DMS53 (cell line): Measurements from ENCODE around the gene HOXB2.

ENCODE experiments used
- DNase-seq: peaks from one replicate; lab custom pipeline; 2025; lab: John Stamatoyannopoulos, UW

HOXB2 gene

DNA sequence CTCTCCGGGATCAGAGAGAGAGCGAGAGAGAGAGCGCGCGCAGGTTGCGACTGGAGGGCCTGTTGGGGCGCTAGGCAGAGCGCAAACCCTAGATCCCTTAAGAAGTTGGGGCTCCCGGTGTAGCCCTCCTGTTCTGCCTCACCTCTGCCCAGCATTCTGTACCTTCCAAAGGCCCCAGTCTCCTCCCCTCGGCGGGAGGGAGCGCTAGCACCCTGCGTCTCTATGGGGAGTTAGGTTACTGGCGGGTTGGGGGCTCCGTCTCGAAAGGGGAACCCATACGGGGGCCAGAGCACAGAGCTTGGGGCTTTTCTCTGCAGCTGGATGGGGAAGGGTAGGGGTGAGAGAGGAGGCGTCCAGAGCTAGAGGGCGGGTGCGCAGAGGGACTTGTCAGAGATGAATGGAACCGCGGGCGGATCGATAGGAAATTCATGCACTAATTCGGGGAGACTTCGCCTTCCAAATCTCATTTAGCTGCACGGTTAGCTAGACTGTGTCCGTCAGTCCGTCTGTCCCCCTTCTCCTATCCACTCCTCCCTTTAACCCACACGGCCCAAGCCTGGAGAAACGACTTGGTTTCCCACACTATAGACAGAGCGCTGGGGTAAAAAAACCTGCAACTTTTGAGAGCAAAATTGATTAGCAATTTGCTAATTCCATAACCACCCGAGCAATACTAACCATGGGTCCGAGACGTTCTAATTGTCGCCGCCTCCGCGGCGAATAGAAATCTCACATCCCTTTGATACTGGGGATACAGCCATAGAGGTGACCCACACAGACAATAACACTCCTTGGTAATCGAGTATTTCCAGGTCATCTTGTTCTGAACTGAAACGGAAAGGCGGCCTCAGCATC lies 33.9 kb upstream of the HOXB2 start:
- no peak for DNase-seq

DNA sequence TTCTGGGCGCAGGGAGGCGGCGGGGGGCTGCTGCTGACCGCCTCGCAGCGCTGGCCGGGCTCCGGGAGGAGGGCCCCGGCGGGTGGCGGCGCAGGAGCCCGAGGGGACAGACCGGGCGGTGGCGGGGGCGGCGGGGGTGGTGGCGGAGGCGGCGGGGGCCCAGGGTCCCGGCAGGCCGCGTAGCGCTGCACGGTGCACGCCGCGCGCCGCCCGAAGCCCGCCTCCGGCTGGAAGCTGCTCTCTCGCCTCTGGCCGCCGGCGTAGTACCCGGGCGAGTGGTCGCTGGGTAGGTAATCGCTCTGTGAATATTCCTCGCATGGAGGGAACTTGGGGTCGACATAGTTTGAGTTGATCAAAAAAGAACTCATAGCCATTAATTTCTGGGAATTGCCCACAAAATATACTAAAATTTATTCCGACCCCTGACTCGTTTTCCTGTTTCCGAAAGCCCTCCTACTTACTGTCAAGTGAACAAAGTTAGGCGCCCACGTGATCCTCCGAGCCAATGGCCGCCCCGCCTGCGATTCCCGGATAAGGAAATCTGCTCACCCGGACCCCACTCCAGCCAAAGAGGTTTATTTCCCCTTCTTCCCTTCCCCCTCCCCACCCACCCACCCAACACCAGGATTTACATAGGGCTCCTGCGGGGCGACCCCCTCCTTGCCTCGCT lies 33.2 kb upstream of the HOXB2 start, which contains the start of gene HOXB4:
Gene HOXB4, minus strand, starts transcription at position 405 of the 670 bp plus-strand sequence. Its CDS starts 31 bp downstream, at position 374.
- no peak for DNase-seq

DNA sequence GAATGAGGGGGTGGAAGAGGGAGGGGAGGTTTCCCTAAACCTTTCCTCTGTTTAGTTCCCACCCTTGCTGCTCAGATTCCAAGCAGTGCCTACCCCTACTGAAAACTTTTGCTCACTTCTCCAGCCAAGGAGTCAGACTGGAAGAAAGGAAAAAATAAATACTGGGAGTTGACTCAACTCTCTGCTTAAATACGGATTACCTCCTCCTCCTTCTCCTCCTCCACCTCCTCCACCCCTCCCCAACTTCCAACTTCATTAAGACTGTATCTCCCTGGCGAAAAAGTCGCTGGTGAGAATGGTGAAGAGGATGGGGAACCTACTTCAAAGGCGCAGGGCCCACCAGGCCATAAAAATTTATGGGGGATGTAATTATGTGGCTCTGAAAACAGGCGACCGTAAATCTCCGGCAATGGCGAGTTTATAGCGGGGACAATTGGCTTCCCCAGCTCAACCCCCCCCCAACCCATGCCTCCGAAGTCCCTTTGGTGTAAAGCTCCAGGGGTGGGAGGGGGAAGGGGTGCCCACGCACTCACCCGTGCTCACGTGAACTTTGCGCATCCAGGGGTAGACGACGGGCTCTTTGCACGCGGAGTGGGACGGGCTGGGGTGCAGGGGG lies 32.5 kb upstream of the HOXB2 start:
- DNase-seq = no peak

DNA sequence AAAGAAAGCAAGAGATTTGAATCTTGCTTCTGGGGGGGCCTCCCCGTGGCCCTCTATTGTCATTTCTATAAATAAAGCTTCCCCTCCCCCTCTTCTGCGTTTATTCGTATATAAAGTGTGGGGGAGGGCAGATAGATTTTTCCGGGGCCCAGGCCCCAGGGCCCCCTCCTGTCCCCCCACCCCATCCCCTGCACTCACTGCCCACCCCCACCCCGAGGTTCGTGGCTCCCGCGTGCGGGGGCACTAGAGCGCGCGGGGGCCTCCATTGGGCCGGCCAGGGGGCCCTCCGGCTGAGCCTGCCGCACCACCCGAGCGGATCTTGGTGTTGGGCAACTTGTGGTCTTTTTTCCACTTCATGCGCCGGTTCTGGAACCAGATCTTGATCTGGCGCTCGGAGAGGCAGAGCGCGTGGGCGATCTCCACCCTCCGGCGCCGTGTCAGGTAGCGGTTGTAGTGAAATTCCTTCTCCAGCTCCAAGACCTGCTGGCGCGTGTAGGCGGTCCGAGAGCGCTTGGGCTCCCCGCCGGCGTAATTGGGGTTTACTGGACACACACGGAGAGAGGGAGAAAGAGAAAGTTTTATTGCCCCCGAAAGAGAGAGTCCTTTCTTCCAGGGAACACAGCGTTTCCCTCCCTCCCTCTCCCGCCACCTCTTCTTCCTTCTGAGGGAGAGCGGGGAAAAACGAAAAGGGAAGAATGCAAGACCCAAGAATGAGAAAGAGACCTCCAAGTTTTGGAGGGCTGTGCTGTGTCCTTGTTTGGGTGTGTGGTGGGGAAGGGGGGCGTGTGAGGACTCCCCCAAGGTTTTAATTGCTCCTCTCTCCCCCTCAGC lies 31.8 kb upstream of the HOXB2 start:
- no peak for DNase-seq

DNA sequence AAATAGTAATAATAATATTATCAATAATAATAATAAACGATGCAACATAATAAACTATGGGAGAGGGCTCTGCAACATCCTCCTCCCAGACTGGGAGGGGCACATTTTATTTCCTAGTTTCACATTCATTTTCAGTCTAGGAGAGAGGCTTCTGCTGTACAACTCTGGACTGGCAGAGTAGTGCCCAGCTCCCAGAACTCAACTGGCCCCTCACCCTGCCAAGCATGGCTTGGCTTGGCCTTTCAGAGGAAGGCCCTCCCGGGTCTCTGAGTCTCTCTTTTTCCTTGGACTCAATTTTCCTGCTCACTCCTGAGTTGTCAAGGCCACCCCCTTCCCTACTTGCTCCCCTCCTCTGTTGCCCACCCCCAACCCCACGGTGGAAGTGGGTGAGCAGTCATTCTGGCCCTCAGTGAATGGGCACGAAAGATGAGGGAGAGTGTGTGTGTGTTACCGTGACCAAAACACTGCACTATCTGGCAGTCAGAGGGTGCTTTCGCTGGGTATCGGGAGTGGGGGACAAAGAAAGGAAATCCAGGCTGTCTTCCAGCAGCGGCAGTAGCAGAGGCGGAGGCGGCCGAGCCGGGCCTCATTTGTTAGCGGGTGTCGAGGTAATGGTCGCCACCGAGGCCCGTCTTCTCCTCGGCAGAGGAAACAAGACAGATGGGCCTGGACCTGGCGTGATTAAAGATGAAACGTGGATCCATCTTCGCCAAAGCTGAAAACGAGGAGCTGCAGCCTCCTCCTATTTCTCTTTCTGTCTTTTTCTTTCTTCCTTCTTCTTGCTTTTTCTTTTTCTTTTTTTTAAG lies 31.0 kb upstream of the HOXB2 start:
- DNase-seq = no peak

DNA sequence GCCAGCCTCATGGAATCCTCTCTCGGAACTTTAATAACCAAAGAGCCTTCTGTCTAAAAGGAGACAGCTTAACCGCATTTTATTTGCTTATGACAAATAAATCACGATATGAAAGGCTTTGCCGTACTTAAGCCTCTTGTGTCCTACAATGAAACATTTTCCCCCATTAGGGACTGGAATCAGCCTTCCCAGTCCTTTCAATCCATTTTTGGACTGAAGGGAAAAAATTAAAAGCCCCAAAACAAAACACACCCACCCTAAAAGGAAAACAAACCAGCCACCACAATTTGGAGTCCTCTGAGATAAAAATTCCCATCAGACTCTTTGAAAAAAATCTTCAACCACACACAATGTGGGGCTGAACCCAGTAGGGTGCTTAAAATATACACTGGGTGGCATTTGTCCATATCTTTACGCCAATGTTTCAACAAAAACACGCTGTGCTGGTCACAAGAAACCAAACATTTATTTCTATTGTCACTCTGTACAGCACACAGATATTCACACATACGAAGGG lies 30.2 kb upstream of the HOXB2 start:
- DNase-seq = no peak

DNA sequence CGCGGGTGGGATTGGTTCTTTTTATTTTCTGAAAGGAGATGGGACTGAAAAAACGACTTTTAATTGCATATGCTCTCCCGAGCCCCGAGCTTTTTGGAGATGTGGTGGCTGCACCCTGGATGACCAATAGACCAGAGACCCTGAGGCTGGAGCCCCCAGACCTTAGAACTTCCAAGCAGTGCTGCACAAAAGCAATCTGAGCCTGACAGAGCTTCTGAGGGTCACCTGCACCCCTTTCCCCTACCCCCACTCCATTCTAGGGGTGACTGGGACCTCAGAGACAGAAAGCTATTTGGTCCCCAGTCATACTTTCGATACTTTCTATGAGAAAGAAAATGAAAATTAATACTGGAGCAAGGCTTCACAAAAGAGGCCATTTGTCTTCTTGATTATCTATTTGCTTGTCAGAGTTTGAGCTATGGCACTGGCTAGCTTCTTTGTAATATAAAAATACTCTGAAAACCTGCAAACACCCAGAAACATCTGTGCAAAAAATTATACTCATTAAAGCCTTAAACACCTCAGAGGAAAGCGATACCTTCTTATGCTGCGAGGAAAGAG lies 29.7 kb upstream of the HOXB2 start:
- DNase-seq = no peak

DNA sequence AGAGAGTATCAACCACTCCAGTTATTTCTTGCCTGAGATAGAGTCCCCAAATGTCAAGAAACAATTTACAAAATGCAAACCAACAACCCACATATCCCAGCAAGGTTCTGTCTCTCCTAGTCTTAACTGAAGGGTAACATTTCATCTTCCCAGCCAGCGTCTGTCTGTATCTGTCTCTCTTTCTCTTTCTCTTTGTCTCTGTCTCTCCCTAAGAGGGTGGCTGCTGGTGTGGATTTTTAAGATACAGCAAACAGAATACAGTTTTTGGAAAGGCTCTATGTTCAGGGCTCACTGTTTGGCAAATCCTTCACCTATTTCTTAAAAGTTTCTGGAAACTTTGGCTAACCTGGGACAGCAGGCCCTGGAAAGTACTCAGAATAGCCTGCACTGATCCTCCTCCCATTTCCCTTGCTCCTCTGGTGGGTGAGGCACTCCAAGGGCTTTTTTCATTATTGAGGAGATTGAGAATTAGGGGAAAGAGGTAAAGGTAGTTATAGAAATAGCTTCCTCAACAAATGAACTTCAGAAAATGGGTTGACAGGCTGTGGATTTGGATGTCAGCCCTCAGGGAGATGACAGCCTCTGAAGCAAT lies 27.0 kb upstream of the HOXB2 start:
- DNase-seq = no peak

DNA sequence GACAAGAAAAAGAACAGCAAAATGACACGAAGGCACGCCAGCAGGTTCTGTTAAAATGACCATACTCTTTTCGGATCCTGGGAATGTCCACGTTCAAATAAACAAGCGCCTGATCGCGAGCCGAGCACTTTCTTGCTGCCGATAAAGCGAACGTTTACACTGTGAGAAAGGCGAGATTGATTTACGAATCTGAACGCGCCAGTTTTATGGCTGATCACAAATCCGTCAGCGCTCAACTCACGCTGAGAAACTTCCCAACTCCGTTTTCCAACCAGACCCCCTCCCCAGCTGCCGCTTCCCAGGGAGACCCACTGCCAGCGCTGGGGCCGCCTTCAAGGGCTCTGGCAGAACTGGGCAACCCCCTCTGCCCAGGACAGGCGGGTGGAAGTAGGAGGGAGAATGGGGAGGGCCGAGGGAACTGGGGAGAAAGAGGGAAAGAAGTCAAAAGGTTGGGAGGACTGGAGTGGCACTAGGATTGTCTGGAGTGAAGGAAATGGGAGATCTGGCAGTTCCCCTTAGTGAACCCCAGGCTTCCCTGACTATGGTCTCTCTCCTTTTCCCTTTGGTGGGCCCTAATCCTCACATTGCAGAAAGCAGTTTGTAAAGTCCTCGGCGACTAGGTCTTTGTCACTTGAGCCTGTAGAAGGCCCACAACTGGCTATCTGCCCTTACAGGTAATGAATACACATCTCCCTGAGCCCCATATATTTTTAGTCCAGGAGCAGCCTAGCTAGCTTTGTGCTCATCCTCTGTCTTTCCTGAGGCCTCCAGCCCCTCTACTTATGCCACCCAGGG lies 26.3 kb upstream of the HOXB2 start:
- DNase-seq = no peak

DNA sequence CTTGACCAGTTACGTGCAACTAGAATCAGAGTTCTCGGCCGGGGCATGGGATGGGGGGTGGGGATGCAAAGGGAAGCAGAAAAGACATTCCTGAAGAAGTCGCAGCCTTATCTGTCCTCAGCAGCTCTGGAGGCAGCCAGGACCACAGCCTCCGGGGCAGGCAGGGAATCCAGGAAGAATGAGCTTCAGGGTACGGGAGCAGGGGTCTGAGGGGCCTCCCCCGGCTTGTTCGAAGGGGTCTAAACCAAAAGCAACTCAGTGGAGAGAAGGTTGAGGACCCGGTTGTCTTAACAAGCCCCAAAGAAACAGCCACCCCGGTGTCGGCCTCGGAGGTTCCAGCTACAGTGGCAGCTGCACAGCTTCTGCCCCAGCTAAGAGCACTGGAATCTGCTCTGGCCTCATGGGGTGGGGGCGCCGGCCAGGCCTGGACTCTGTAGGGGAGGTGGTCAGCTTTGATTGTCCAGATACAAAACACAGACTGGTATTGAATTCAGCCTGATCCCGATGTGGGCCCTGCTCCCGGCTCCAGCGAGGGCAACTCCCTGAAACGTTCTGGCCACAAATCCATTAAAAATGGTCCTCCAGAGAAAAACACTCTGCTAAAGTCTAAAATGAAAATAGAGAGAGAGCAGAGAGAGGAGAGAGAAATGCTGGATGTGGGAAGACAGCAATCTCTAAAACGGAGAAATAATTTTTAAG lies 25.6 kb upstream of the HOXB2 start:
- DNase-seq = no peak

DNA sequence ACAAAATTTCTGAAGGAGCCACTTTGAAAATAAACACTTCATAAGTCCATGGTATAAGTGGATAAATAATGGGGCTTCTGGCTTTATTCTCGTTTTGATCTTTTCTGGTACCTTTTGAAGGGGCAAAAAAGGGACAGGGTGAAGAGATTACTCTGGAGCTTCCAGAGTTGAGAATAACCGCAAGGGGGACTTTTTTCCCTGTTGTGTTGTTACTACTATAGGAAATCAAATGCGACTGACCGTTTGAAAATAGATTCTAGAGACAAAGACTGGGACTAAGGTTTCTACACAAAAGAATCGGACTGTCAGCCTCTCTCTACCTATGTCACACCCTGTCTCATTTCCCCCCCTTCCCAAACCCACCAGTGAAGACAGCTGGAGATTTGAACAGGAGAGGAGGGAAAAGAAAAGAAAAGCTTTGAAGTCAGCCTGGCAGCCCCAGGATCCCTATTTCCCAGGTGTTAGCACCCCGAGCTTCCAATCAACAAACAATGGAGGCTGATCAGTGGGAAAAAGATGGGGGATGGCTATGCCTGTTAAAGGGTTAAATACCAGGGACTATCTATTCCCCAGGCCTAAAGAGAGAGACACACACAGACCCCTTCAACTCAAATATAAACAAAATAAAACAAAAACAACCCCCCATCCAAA lies 24.9 kb upstream of the HOXB2 start:
- DNase-seq = no peak

DNA sequence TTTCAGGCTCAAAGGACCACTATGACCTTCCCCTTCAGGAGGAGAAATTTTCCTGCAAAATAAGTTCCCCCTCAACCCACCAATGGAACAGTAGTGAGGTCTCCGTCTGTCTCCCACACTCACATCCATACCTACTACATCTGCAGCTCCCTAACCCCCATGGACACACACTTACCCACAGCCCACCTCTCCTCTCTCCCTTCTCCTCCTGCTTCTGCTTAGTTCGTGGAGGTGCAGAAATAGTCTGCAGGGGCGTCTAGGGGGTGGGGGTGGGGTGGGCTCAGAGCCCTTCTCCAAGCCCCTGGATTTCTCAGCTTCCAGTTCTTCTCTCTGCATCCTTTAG lies 24.3 kb upstream of the HOXB2 start:
- DNase-seq = no peak

DNA sequence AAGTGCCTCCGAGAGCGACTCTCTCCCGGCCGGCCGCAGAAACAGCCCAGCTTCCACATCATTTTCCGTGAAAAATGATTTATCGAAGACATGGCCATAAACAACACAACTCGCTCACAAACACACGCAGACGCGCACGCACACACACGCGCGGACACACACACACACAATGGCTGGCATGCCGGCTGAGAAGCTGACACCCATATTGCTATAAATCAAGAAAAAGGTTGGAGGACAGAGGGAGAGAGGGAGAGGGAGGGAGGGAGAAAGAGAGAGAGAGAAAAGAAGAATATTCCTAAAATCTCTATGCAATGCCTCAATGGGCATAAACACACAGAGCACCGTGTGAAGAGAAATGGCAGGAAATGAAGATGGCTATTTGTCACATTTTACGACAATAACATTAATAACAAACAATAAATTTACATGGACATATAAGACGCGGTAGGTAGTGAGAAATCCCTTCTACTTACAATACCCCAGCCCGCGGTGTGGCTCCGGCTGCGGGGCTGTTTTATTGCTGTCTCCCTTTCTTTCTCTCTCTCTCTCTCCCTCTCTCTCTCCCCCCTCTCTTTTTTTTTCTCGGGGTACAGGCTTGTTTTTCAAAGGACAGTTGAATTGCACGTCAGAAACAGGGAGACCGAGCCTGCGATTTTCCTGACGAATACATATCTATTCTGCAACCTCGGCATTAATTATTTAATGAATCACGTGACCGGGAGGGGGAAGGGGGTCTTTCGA lies 23.8 kb upstream of the HOXB2 start:
- DNase-seq = no peak

DNA sequence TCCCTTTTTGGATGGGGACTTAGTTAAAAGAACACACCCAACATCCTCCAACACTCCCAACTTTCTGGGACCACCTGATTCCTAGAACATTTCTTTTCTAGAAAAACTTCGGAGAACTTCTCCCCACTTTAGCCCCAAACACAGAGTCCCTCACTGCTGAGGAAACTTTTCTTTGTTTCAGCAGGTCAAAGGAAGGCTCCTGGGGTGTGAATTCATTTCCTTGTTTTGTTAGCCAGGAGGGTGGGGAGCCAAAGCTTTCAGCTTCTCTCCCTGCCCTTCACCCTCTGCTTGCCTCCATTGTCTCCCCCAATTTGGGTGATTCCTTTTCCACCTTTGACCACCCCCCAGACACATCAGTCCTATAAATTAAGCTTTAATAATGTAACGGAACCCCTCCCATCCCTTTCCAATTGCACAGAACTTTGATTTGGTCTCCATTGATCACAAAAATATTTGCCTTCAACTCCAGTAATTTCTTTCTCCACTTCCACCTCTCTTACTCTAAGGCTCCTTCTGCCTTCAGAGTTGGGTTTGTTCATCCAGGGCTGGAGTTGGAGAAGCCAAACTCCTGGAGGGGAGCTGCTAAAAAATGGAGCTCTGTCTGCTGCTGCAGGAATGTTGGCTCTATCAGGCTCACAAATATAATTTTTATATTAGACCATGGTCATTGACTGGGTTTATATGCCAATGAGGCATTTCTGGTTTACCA lies 22.9 kb upstream of the HOXB2 start:
- DNase-seq = no peak

DNA sequence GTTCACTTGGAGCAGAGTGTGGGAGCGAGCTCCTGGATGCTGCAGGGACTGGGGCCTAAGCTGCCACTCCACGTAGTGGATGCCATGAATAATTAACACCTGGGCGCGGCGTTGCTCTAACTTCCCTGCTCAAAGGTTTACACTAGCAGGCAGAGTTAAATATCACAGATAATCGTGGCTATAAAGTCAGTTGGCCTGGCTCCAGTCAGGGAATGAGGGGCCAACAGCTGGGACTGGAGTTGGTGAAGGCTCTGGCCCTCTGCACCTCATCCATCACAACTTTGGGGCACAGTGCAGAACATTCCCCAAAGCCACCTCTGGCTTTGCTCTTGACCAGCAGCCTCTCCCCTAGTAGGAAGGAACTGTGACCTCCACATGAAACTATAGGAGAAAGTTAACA lies 22.3 kb upstream of the HOXB2 start:
- DNase-seq = no peak

DNA sequence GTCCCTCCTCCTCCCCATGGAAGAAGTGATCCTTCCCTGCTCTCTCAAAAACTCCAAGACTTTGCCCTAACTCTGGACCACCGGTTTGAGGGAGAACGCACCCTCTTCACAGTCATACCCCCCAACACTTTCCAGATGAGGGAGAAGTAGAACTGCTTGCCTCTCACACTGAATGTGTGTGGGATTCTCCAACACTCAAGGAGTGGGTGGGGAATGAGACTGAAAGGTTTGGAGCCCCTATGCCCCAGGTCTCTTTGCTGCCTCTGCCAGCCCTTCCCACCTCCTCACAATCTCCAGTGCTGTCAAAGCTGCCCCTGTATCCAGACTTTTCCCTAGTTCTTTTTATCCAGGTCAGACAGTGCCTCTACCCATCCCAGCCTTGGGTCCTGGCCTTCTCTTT lies 21.8 kb upstream of the HOXB2 start:
- no peak for DNase-seq
